C4-2B (cell line): Measurements from ENCODE around the gene NUMBL.
"Not testable (repeated sequence)": the region's sequence is repeated elsewhere in the genome, so short reads cannot be mapped to it uniquely, and the experiment has no call there.

Experiments used
- H3K27ac ChIP-seq: fragments of 450-650 bp; 2 replicates; pipeline ENCODE4 v1.5.1; 2017
- CTCF ChIP-seq: fragments of 450-650 bp; conservative IDR thresholded peaks from 2 replicates; pipeline ENCODE4 v1.5.1; 2017; ENCODE audit warnings: mild to moderate bottlenecking
- ZFX ChIP-seq: fragments of 450-650 bp; IDR thresholded peaks from 2 replicates; pipeline ENCODE4 v1.6.1; 2017

The NUMBL gene

GRCh38 chr19:40690050-40690692, at the start of gene NUMBL:
NUMBL (minus strand) TSS chr19:40690651; CDS start chr19:40690483, 168 bp downstream.
- peak within 1 kb of the TSS; percentile 86 for H3K27ac ChIP-seq
- TF ChIP-seq ZFX (no peak), CTCF (no peak)

GRCh38 chr19:40739030-40739839, 48.8 kb upstream of the NUMBL start:
- H3K27ac ChIP-seq, result no peak overlapping the region

DNA sequence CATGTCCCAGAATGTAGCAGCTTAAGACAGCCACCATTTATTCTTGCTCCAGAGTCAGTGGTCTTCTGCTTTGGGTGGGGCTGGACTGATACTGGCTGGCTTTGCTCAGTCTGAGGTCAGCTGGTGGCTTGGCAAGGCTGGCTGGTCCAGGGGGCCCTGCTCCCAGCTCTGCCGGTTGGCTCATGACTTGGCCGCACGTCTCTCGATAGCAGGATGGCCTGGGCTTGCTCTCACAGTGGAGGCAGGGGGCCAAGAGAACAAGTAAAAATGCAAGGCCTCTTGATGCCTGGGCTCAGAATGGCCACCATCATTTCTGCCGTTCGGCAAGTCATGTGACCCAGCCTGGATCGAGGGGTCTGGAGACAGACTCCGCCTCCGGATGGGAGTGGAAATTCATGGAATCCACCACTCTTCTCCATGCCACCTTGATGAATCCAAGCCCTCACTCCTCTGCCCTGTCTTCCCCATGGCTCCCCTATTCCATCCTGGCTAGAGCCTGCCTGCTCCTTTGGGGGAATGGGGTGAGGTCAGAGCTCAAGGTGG, 46.7 kb upstream of the NUMBL start:
- no peak overlapping the region for H3K27ac ChIP-seq
- TF ChIP-seq CTCF, result no peak
- TF ChIP-seq ZFX, result no peak

More at GRCh38 chr19:40739030-40739839, 48.8 kb upstream of the NUMBL start:
- no peak for TF ChIP-seq CTCF
- TF ChIP-seq ZFX, result no peak

GRCh38 chr19:40736661-40737060, 46.2 kb upstream of the NUMBL start:
- no peak for TF ChIP-seq ZFX
- TF ChIP-seq CTCF, result no peak
- no peak overlapping the region for H3K27ac ChIP-seq

GRCh38 chr19:40735013-40735771, 44.7 kb upstream of the NUMBL start:
- no peak overlapping the region for H3K27ac ChIP-seq
- no peak for TF ChIP-seq ZFX
- no peak for TF ChIP-seq CTCF

- no peak for TF ChIP-seq ZFX
- no peak for TF ChIP-seq CTCF
- H3K27ac ChIP-seq, result no peak overlapping the region
These were observed 42.7 kb upstream of the NUMBL start for GRCh38 chr19:40733149-40733548.

DNA sequence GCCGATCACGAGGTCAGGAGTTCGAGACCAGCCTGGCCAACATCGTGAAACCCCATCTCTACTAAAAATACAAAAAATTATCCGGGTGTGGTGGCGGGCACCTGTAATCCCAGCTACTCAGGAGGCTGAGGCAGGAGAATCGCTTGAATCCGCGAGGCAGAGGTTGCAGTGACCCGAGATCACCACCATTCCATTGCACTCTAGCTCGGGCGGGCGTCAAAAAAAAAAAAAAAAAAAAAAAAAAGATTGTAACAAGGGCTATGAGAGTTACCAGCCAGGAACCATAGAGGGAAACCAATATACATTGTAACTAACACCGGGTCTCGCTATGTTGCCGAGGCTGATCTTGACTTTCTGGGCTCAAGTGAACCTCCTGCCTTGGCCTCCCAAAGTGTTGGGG, 41.9 kb upstream of the NUMBL start:
- not testable (repeated sequence) for H3K27ac ChIP-seq

DNA sequence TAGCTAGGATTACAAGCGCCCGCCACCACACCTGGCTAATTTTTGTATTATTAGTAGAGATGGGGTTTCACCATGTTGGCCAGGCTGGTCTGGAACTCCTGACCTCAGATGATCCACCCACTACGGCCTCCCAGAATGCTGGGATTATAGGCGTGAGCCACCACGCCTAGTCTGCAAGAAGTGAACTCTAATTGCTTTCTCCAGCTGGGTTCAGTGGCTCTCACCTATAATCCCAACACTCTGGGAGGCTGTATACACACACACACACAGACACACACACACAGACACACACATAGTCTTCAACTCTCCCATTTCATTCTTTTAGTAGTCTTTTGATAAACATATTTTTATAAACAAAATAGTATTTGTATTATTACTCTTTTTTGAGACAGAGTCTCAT, 39.6 kb upstream of the NUMBL start:
- H3K27ac ChIP-seq, result not testable (repeated sequence)
